ENCODE data around the gene GET4. TPM values are rescaled to one million over a fixed set of nuclear protein-coding genes. Genes with fewer than 3 reads are reported as not detected.

GET4 gene
- total and polyA plus RNA-seq, 10 of the 15 experiments (the other 5 are each of a cell fraction or from before 2014, with no cell fraction given): 0.66 to 73.8 (median 34.0) TPM

GRCh38 chr7:924541-925231 lies 48.3 kb downstream of the GET4 start (continued):
- peak; percentile 85 for TF ChIP-seq ZNF687 (IDR thresholded peaks at IDR 0.05)
- TF ChIP-seq EZH2 (IDR thresholded peaks at IDR 0.05; ENCODE audit: borderline replicate concordance, control insufficient read depth, low read depth, low read length): no peak
- no peak for TF ChIP-seq NFYB (IDR thresholded peaks at IDR 0.05; ENCODE audit: insufficient read depth, low read depth, low read length)
- peak; percentile 84 for TF ChIP-seq CHD2 (IDR thresholded peaks at IDR 0.05; ENCODE audit: borderline replicate concordance, low read depth, low read length)
- TF ChIP-seq ELK1 (IDR thresholded peaks at IDR 0.05; ENCODE audit: low read depth, low read length): no peak
- TF ChIP-seq SREBF2 (IDR thresholded peaks at IDR 0.05; ENCODE audit: low read length): no peak
- peak; percentile 97 for TF ChIP-seq ZBED1 (IDR thresholded peaks at IDR 0.05; ENCODE audit: borderline replicate concordance)
- no peak for TF ChIP-seq CEBPZ (IDR thresholded peaks at IDR 0.05; ENCODE audit: low read depth, low read length)
- TF ChIP-seq CBFB (IDR thresholded peaks at IDR 0.05; ENCODE audit: low read depth): peak; percentile 88
- TF ChIP-seq REST (IDR thresholded peaks at IDR 0.05; ENCODE audit: low read depth, low read length): no peak; the same call in 1 of the 2 replicates
- no peak for TF ChIP-seq RAD21 (IDR thresholded peaks at IDR 0.05; ENCODE audit: insufficient read depth, low read depth, low read length)
- TF ChIP-seq CTCF (IDR thresholded peaks at IDR 0.05 in 2 of 3, conservative IDR thresholded peaks at IDR 0.05 in 1 of 3; ENCODE audit: control insufficient read depth in 2 of 3, extremely low read depth in 1 of 3, insufficient read depth in 1 of 3, low read depth in 3 of 3, low read length in 3 of 3): no peak
- TF ChIP-seq MTA2 (IDR thresholded peaks at IDR 0.05; ENCODE audit: low read depth): peak; percentile 88
- no peak for TF ChIP-seq ZNF207 (IDR thresholded peaks at IDR 0.05; ENCODE audit: borderline replicate concordance)
